Nucleus accumbens (tissue), 56 donors: ENCODE data around the gene MTNR1A.
A peak's percentile ranks its signal among the peaks of the same experiment; 100 is the strongest.

Experiments
- DNase-seq, 56 donors: peaks; one replicate each; lab custom pipeline; 2025; lab: John Stamatoyannopoulos, UW

The MTNR1A gene

GRCh38 chr4:186499467-186499866, 55.9 kb downstream of the MTNR1A start:
- no peak for DNase-seq

GRCh38 chr4:186497043-186497442, 58.3 kb downstream of the MTNR1A start:
- DNase-seq, result no peak

GRCh38 chr4:186494496-186494895, 60.9 kb downstream of the MTNR1A start:
- DNase-seq, result no peak

GRCh38 chr4:186487726-186488125, 67.6 kb downstream of the MTNR1A start:
- no peak for DNase-seq

- DNase-seq, result peak in 16 of 56 donors; percentile 2 to 43 (median 6)
Measured at GRCh38 chr4:186486172-186486571, 69.2 kb downstream of the MTNR1A start.

GRCh38 chr4:186485561-186486062, 69.8 kb downstream of the MTNR1A start:
- DNase-seq, result peak in 46 of 56 donors; percentile 1 to 56 (median 24)

GRCh38 chr4:186485150-186485549, 70.2 kb downstream of the MTNR1A start:
- no peak for DNase-seq

GRCh38 chr4:186483656-186484055, 71.7 kb downstream of the MTNR1A start:
- no peak for DNase-seq
